K562 (cell line): Measurements from ENCODE around the gene GALNT7. TPM values are rescaled to one million over a fixed set of nuclear protein-coding genes. Genes with fewer than 3 reads are reported as not detected.

ENCODE experiments used
- ATAC-seq: fragments of 200-7000 bp; cut with Tn5 transposase; 3 replicates; pipeline ENCODE4 v1.9.1; 2020; ENCODE audit warnings: moderate library complexity
- BruUV-seq: library from RNA; stranded (reverse); fragments of 400-500 nt; replicated peaks from 2 replicates; lab custom pipeline; 2021; lab: Mats Ljungman, UMichigan
- CTCF ChIA-PET: fragments of 300-600 bp; formaldehyde crosslinking; extraction: SDS; loops from one replicate; lab custom pipeline; 2021; ENCODE audit warnings: low intra/inter-chr PET ratio; lab: Yijun Ruan, JAX
- POLR2A ChIA-PET: fragments of 300-600, 350-650 bp; sonication (Branson Sonifier 250); formaldehyde crosslinking; extraction: SDS; loops from one replicate; lab custom pipeline; 2021; ENCODE audit warnings: antibody characterized with exemption, inconsistent platforms; lab: Yijun Ruan, JAX
- DNase-seq, 4 experiments: peaks; one replicate each; pipeline versions ENCODE4 v3.0.0 to v3.0.0-alpha.2; 2011 to 2018; ENCODE audit warnings: low spot score in 3 of 4, mixed read lengths in 3 of 4; ENCODE audit errors: extremely low read depth in 1 of 4
- FAIRE-seq: peaks from 2 replicates; lab custom pipeline; 2011; peaks lifted over from hg19 to GRCh38; lab: Jason Lieb, UNC
- H2AFZ ChIP-seq: 2 replicates; pipeline ENCODE4 v1.6.0; 2011; ENCODE audit warnings: low read depth, low read length, control low read depth, inconsistent platforms
- H3K27ac ChIP-seq: fragments of 200-600 bp; 3 replicates; pipeline ENCODE4 v1.8.0; 2011; ENCODE audit warnings: low read depth, mild to moderate bottlenecking, control low read depth, inconsistent platforms, low read length, moderate library complexity, mixed read lengths; ENCODE audit errors: extremely low read depth
- H3K27me3 ChIP-seq, 2 experiments: fragments of 300-600 bp in 1 of 2; 2 replicates in 1 of 2; 3 replicates in 1 of 2; pipeline versions ENCODE4 v1.6.0 to v1.8.0; 2011; ENCODE audit warnings: inconsistent platforms in 2 of 2, low read length in 2 of 2, mild to moderate bottlenecking in 1 of 2, mixed read lengths in 1 of 2, moderate library complexity in 1 of 2; ENCODE audit not compliant: control insufficient read depth in 2 of 2, insufficient read depth in 2 of 2
- H3K36me3 ChIP-seq: fragments of 300-600 bp; 3 replicates; pipeline ENCODE4 v1.8.0; 2011; ENCODE audit warnings: mild to moderate bottlenecking, low read length, inconsistent platforms; ENCODE audit not compliant: control insufficient read depth, insufficient read depth
- H3K4me1 ChIP-seq, 2 experiments: fragments of 200-600 bp in 1 of 2; replicated peaks in 1 of 2; 2 replicates in 1 of 2; 3 replicates in 1 of 2; pipeline versions ENCODE4 v1.5.1 to v1.8.0; 2011; ENCODE audit warnings: inconsistent platforms in 2 of 2, low read length in 2 of 2, mild to moderate bottlenecking in 1 of 2, mixed read lengths in 1 of 2, moderate library complexity in 1 of 2; ENCODE audit not compliant: control insufficient read depth in 2 of 2, insufficient read depth in 2 of 2
- H3K4me2 ChIP-seq: 2 replicates; pipeline ENCODE4 v1.6.1; 2011; ENCODE audit warnings: low read length, control low read depth, inconsistent platforms, mixed read lengths; ENCODE audit not compliant: insufficient read depth
- H3K4me3 ChIP-seq: fragments of 200-600 bp; sonication (generic), shearing (Covaris generic); 2 replicates; pipeline ENCODE4 v1.5.1; 2016; ENCODE audit warnings: control low read depth, inconsistent platforms
- H3K79me2 ChIP-seq: fragments of 200-600 bp; 3 replicates; pipeline ENCODE4 v1.8.0; 2011; ENCODE audit warnings: low read length, inconsistent platforms; ENCODE audit not compliant: control insufficient read depth, insufficient read depth
- H3K9ac ChIP-seq, 2 experiments: 2 replicates each; pipeline versions ENCODE4 v1.6.0 to v1.6.1; 2011; ENCODE audit warnings: low read depth in 2 of 2, low read length in 2 of 2, control low read depth in 1 of 2, inconsistent platforms in 1 of 2, mild to moderate bottlenecking in 1 of 2, mixed read lengths in 1 of 2; ENCODE audit not compliant: insufficient read depth in 1 of 2
- H3K9me1 ChIP-seq: one replicate; pipeline ENCODE4 v1.6.0; 2011; ENCODE audit warnings: inconsistent platforms, mild to moderate bottlenecking, low read length, moderate library complexity; ENCODE audit not compliant: control insufficient read depth, insufficient read depth
- H3K9me3 ChIP-seq: replicated peaks from 2 replicates; pipeline ENCODE4 v1.5.1; 2011; ENCODE audit warnings: low read depth, low read length, inconsistent platforms; ENCODE audit not compliant: control insufficient read depth, insufficient read depth
- H4K20me1 ChIP-seq: replicated peaks from 2 replicates; pipeline ENCODE4 v1.6.1; 2011; ENCODE audit warnings: low read length, inconsistent platforms, mixed read lengths; ENCODE audit not compliant: control insufficient read depth, insufficient read depth
- CBFA2T3 ChIP-seq: fragments of 450-650 bp; IDR thresholded peaks from 2 replicates; pipeline ENCODE4 v1.6.1; 2017
- CBFB ChIP-seq: sonication (generic); formaldehyde crosslinking; IDR thresholded peaks from 2 replicates; pipeline ENCODE4 v1.4.0; 2020; ENCODE audit warnings: mild to moderate bottlenecking, missing genetic modification reagents
- EP400 ChIP-seq: fragments of 450-650 bp; IDR thresholded peaks from 2 replicates; pipeline ENCODE4 v1.6.1; 2017; ENCODE audit warnings: antibody characterized with exemption, mild to moderate bottlenecking, moderate library complexity
- MBD1 ChIP-seq: fragments of 250-450 bp; sonication (Bioruptor Pico); IDR thresholded peaks from 2 replicates; pipeline ENCODE4 v1.8.0; 2022; ENCODE audit warnings: inconsistent platforms
- NUFIP1 ChIP-seq: fragments of 450-650 bp; IDR thresholded peaks from 2 replicates; pipeline ENCODE4 v1.6.1; 2018; ENCODE audit not compliant: partially characterized antibody
- POLR2G ChIP-seq: fragments of 200-400 bp; formaldehyde crosslinking; IDR thresholded peaks from 2 replicates; pipeline ENCODE4 v1.6.1; 2017; ENCODE audit warnings: low read depth, mild to moderate bottlenecking, antibody characterized with exemption, low read length, moderate library complexity
- PRPF4 ChIP-seq: fragments of 200-400 bp; formaldehyde crosslinking; IDR thresholded peaks from one replicate; pipeline ENCODE4 v1.6.1; 2017; ENCODE audit warnings: low read length, low read depth, mild to moderate bottlenecking; ENCODE audit not compliant: insufficient read depth, poor library complexity, severe bottlenecking
- ZFX ChIP-seq: sonication (generic); formaldehyde crosslinking; IDR thresholded peaks from 2 replicates; pipeline ENCODE4 v1.8.0; 2022; ENCODE audit warnings: mild to moderate bottlenecking, missing genetic modification reagents, moderate library complexity
- ZNF77 ChIP-seq: fragments of 250-450 bp; sonication (Bioruptor Pico); IDR thresholded peaks from 2 replicates; pipeline ENCODE4 v1.5.0; 2020
- WGBS: fragments of 100-300 bp; shearing (Covaris generic); methylation state at CpG from one replicate; pipeline ENCODE4 v1.1.6; 2016; ENCODE audit warnings: low coverage, mixed read lengths; ENCODE audit not compliant: insufficient coverage; ENCODE audit errors: missing lambda C conversion rate; 5-methylcytosine and 5-hydroxymethylcytosine counted together
- in situ Hi-C: fragments of 300-500 bp; cut with MboI; formaldehyde crosslinking; loops from 4 replicates; pipeline ENCODE4 v1.15.0; 2018; ENCODE audit warnings: inconsistent platforms, mixed read lengths
- intact Hi-C: fragments of 100-400 bp; cut with micrococcal nuclease; formaldehyde crosslinking; loops from 2 replicates; pipeline ENCODE4 v1.14.2; 2022
- polyA plus RNA-seq, 8 experiments: library from polyadenylated mRNA; depleted of rRNA in 4 of 8; stranded (reverse) in 5 of 8; unstranded in 3 of 8; fragments of >200 nt; fragmentation: Nextera tagmentation in 2 of 8; fragmentation: Illumina TruSeq in 1 of 8; extraction: Ambion mirVana in 2 of 8; extraction: Trizol in 1 of 8; gene quantifications; 2 replicates each; pipeline versions ENCODE4 v1.2.1 to v1.2.3, GENCODE V29; 2011 to 2014; ENCODE audit warnings: inconsistent platforms in 1 of 8, missing spikeins in 1 of 8
- total RNA-seq, 7 experiments: library from RNA; depleted of rRNA in 6 of 7; stranded (reverse); fragments of >200 nt in 6 of 7; fragmentation: Illumina TruSeq in 2 of 7; extraction: Trizol in 2 of 7; gene quantifications; 2 replicates each; pipeline versions ENCODE4 v1.2.1 to v1.2.3, GENCODE V29; 2011 to 2021; ENCODE audit warnings: low replicate concordance in 1 of 7

GALNT7 gene
- total and polyA plus RNA-seq, 9 of the 15 experiments (the other 6 are each of a cell fraction or from before 2014, with no cell fraction given): 16.7 to 38.7 (median 31.1) TPM

- Histone ChIP-seq H3K9me3 (no peaks in the 10 kb centered on the region), H3K27ac (no peak overlapping the region), H3K36me3 (no peaks in the 10 kb centered on the region; the same call in 2 of the 3 replicates), H3K9me1 (no peaks in the 10 kb centered on the region), H3K27me3 (no peaks in the 10 kb centered on the region), H3K4me2 (no peak overlapping the region), H3K9ac (no peak overlapping the region), H3K4me3 (no peak overlapping the region), H4K20me1 (no peaks in the 10 kb centered on the region), H2AFZ (no peak overlapping the region), H3K79me2 (peaks cover 55% of the 10 kb centered on the region), H3K4me1 (peaks cover 0 to 24% of the 10 kb centered on the region in 2 experiments; a peak in 3 of 5 replicates)
- intact Hi-C loops (loop anchor here (2.0 kb wide), 1 partner anchor 63 kb away; no protein-coding TSS in a partner anchor), in situ Hi-C loops (no loop called here)
- TF ChIP-seq CBFB (no peak), PRPF4 (no peak), ZFX (CRISPR knock-in tag) (no peak), ZNF77 (CRISPR knock-in tag) (no peak)
- ATAC-seq: no peak
- 75% methylated on average over 5 of the region's 5 CpGs for WGBS
- CTCF ChIA-PET: no interaction called here
- POLR2A ChIA-PET: interaction anchor here (0.8 kb wide), 1 partner anchor 9 kb away, joined by 4 read pairs; no protein-coding TSS in a partner anchor
- FAIRE-seq: no peak
- BruUV-seq: no TSS peak
- DNase-seq: no peak
These were observed 65.2 kb downstream of the GALNT7 start for GRCh38 chr4:173233857-173234256.

- Histone ChIP-seq H3K27me3 (no peaks in the 10 kb centered on the region), H3K4me2 (no peak overlapping the region), H3K79me2 (peaks cover 51% of the 10 kb centered on the region), H3K4me1 (peaks cover 0 to 20% of the 10 kb centered on the region in 2 experiments; a peak in 3 of 5 replicates), H3K9me3 (no peaks in the 10 kb centered on the region), H3K27ac (no peak overlapping the region), H4K20me1 (no peaks in the 10 kb centered on the region), H3K9ac (no peak overlapping the region), H3K9me1 (no peaks in the 10 kb centered on the region), H2AFZ (no peak overlapping the region), H3K4me3 (no peak overlapping the region), H3K36me3 (no peaks in the 10 kb centered on the region; the same call in 2 of the 3 replicates)
- ChIA-PET CTCF (no interaction called here), POLR2A (no interaction called here)
- intact Hi-C loops: no loop called here
- in situ Hi-C loops: no loop called here
- ATAC-seq (no peak), DNase-seq (no peak), FAIRE-seq (no peak)
- BruUV-seq: no TSS peak
- WGBS: 65% methylated on average over 3 of the region's 3 CpGs
- no peak for TF ChIP-seq NUFIP1
- peak; percentile 29 for TF ChIP-seq CBFA2T3
- TF ChIP-seq MBD1: no peak
- no peak for TF ChIP-seq EP400
- no peak for TF ChIP-seq POLR2G
These were observed 66.4 kb downstream of the GALNT7 start for GRCh38 chr4:173235050-173235449.
